Activated naive CD4-positive, alpha-beta T cell treated with anti-CD3 and anti-CD28 coated beads, Interleukin-2, amount 50 U/mL, for 24 hours (primary cell): ENCODE measurements around the gene RNF32.
"Not testable (repeated sequence)": the region's sequence is repeated elsewhere in the genome, so short reads cannot be mapped to it uniquely, and the experiment has no call there.

ENCODE experiments used
- H3K27ac Mint-ChIP-seq: one replicate; pipeline ENCODE4 v1.8.0; 2021; ENCODE audit warnings: mild to moderate bottlenecking, mixed read lengths
- H3K27me3 Mint-ChIP-seq: one replicate; pipeline ENCODE4 v1.8.0; 2021; ENCODE audit warnings: mixed read lengths
- H3K36me3 Mint-ChIP-seq: one replicate; pipeline ENCODE4 v1.8.0; 2021; ENCODE audit warnings: mixed read lengths
- H3K4me1 Mint-ChIP-seq: one replicate; pipeline ENCODE4 v1.8.0; 2021; ENCODE audit warnings: mixed read lengths
- H3K4me3 Mint-ChIP-seq: one replicate; pipeline ENCODE4 v1.8.0; 2021; ENCODE audit warnings: mild to moderate bottlenecking, mixed read lengths
- H3K9me3 Mint-ChIP-seq: one replicate; pipeline ENCODE4 v1.8.0; 2021; ENCODE audit warnings: mixed read lengths

RNF32 gene

GRCh38 chr7:156609010-156609877, 31.3 kb upstream of the RNF32 start:
- H3K9me3 Mint-ChIP-seq: no peaks in the 10 kb centered on the region
- peak overlapping the region; percentile 51 for H3K4me3 Mint-ChIP-seq
- peaks cover 20% of the 10 kb centered on the region for H3K4me1 Mint-ChIP-seq
- peaks cover 15% of the 10 kb centered on the region for H3K27me3 Mint-ChIP-seq
- H3K36me3 Mint-ChIP-seq: no peaks in the 10 kb centered on the region
- H3K27ac Mint-ChIP-seq: peak overlapping the region; percentile 30

- Mint-ChIP-seq H3K27me3 (peaks cover 16% of the 10 kb centered on the region), H3K4me1 (peaks cover 20% of the 10 kb centered on the region), H3K4me3 (no peak overlapping the region), H3K27ac (no peak overlapping the region), H3K9me3 (no peaks in the 10 kb centered on the region), H3K36me3 (no peaks in the 10 kb centered on the region)
These were observed 30.4 kb upstream of the RNF32 start for GRCh38 chr7:156610130-156610529.

GRCh38 chr7:156610601-156611000, 30.0 kb upstream of the RNF32 start:
- H3K9me3 Mint-ChIP-seq: no peaks in the 10 kb centered on the region
- H3K27me3 Mint-ChIP-seq: peaks cover 18% of the 10 kb centered on the region
- no peak overlapping the region for H3K4me3 Mint-ChIP-seq
- H3K36me3 Mint-ChIP-seq: no peaks in the 10 kb centered on the region
- no peak overlapping the region for H3K27ac Mint-ChIP-seq
- H3K4me1 Mint-ChIP-seq: peaks cover 20% of the 10 kb centered on the region

GRCh38 chr7:156611014-156612010, 29.3 kb upstream of the RNF32 start:
- H3K9me3 Mint-ChIP-seq: no peaks in the 10 kb centered on the region
- peaks cover 21% of the 10 kb centered on the region for H3K27me3 Mint-ChIP-seq
- no peak overlapping the region for H3K27ac Mint-ChIP-seq
- H3K36me3 Mint-ChIP-seq: no peaks in the 10 kb centered on the region
- peaks cover 20% of the 10 kb centered on the region for H3K4me1 Mint-ChIP-seq
- no peak overlapping the region for H3K4me3 Mint-ChIP-seq

- Mint-ChIP-seq H3K27ac (no peak overlapping the region), H3K4me1 (peaks cover 20% of the 10 kb centered on the region), H3K9me3 (no peaks in the 10 kb centered on the region), H3K36me3 (no peaks in the 10 kb centered on the region), H3K27me3 (peaks cover 31% of the 10 kb centered on the region), H3K4me3 (peak overlapping the region; percentile 42)
These were observed 27.6 kb upstream of the RNF32 start for GRCh38 chr7:156612930-156613329.

GRCh38 chr7:156614434-156615264, 25.9 kb upstream of the RNF32 start:
- Mint-ChIP-seq H3K27me3 (peaks cover 32% of the 10 kb centered on the region), H3K4me3 (no peak overlapping the region), H3K4me1 (peaks cover 17% of the 10 kb centered on the region), H3K9me3 (no peaks in the 10 kb centered on the region), H3K36me3 (no peaks in the 10 kb centered on the region), H3K27ac (no peak overlapping the region)

GRCh38 chr7:156616269-156617202, 24.0 kb upstream of the RNF32 start:
- Mint-ChIP-seq H3K27ac (no peak overlapping the region), H3K27me3 (peaks cover 43% of the 10 kb centered on the region), H3K9me3 (peaks cover 5% of the 10 kb centered on the region)

GRCh38 chr7:156617215-156617614, 23.4 kb upstream of the RNF32 start:
- H3K4me1 Mint-ChIP-seq: peaks cover 13% of the 10 kb centered on the region
- peaks cover 5% of the 10 kb centered on the region for H3K9me3 Mint-ChIP-seq
- H3K36me3 Mint-ChIP-seq: no peaks in the 10 kb centered on the region
- H3K4me3 Mint-ChIP-seq: no peak overlapping the region
- no peak overlapping the region for H3K27ac Mint-ChIP-seq
- H3K27me3 Mint-ChIP-seq: peaks cover 46% of the 10 kb centered on the region

More at GRCh38 chr7:156616269-156617202, 24.0 kb upstream of the RNF32 start:
- Mint-ChIP-seq H3K4me1 (peaks cover 17% of the 10 kb centered on the region), H3K4me3 (no peak overlapping the region), H3K36me3 (no peaks in the 10 kb centered on the region)

- Mint-ChIP-seq H3K9me3 (peaks cover 10% of the 10 kb centered on the region), H3K4me3 (no peak overlapping the region), H3K4me1 (peaks cover 3% of the 10 kb centered on the region), H3K27me3 (peaks cover 50% of the 10 kb centered on the region), H3K36me3 (no peaks in the 10 kb centered on the region), H3K27ac (no peak overlapping the region)
These were observed 22.3 kb upstream of the RNF32 start for GRCh38 chr7:156618078-156618779.

GRCh38 chr7:156618780-156619367, 21.7 kb upstream of the RNF32 start:
- Mint-ChIP-seq H3K4me3 (no peak overlapping the region), H3K27ac (no peak overlapping the region), H3K36me3 (no peaks in the 10 kb centered on the region), H3K9me3 (peaks cover 12% of the 10 kb centered on the region), H3K4me1 (no peaks in the 10 kb centered on the region), H3K27me3 (peaks cover 50% of the 10 kb centered on the region)

- peaks cover 49% of the 10 kb centered on the region for H3K27me3 Mint-ChIP-seq
- H3K4me1 Mint-ChIP-seq, H3K27ac Mint-ChIP-seq, H3K36me3 Mint-ChIP-seq, H3K4me3 Mint-ChIP-seq: not testable (repeated sequence)
- H3K9me3 Mint-ChIP-seq: peaks cover 12% of the 10 kb centered on the region
These were observed 20.9 kb upstream of the RNF32 start for GRCh38 chr7:156619488-156620290.

GRCh38 chr7:156620291-156620675, 20.3 kb upstream of the RNF32 start:
- H3K36me3 Mint-ChIP-seq: no peaks in the 10 kb centered on the region
- H3K9me3 Mint-ChIP-seq: peaks cover 12% of the 10 kb centered on the region
- peaks cover 46% of the 10 kb centered on the region for H3K27me3 Mint-ChIP-seq
- no peak overlapping the region for H3K27ac Mint-ChIP-seq
- no peaks in the 10 kb centered on the region for H3K4me1 Mint-ChIP-seq
- H3K4me3 Mint-ChIP-seq: no peak overlapping the region

GRCh38 chr7:156621652-156622051, 18.9 kb upstream of the RNF32 start:
- H3K27ac Mint-ChIP-seq: no peak overlapping the region
- H3K9me3 Mint-ChIP-seq: peaks cover 12% of the 10 kb centered on the region
- no peak overlapping the region for H3K4me3 Mint-ChIP-seq
- H3K36me3 Mint-ChIP-seq: no peaks in the 10 kb centered on the region
- peaks cover 39% of the 10 kb centered on the region for H3K27me3 Mint-ChIP-seq
- no peaks in the 10 kb centered on the region for H3K4me1 Mint-ChIP-seq
